GM19043 (cell line): ENCODE measurements around the gene ANO6.
"Not testable (repeated sequence)": the region's sequence is repeated elsewhere in the genome, so short reads cannot be mapped to it uniquely, and the experiment has no call there.

Experiments
- ATAC-seq: cut with Tn5 transposase; IDR thresholded peaks from one replicate; pipeline ENCODE4 v1.9.1; 2021; ENCODE audit warnings: low read depth; ENCODE audit not compliant: unreplicated experiment

The ANO6 gene

GRCh38 chr12:45379261-45379660 is 163.4 kb downstream of the ANO6 start:
- ATAC-seq, result no peak

- ATAC-seq, result no peak
Measured at GRCh38 chr12:45381351-45381750, 165.5 kb downstream of the ANO6 start.

GRCh38 chr12:45388545-45388944 is 172.7 kb downstream of the ANO6 start:
- ATAC-seq, result no peak

GRCh38 chr12:45389426-45389825 is 173.5 kb downstream of the ANO6 start:
- ATAC-seq, result no peak

GRCh38 chr12:45397499-45397898 is 181.6 kb downstream of the ANO6 start:
- ATAC-seq, result not testable (repeated sequence)

- ATAC-seq, result no peak
Measured at GRCh38 chr12:45398552-45398951, 182.7 kb downstream of the ANO6 start.

GRCh38 chr12:45400991-45401390 is 185.1 kb downstream of the ANO6 start:
- no peak for ATAC-seq

- ATAC-seq, result no peak
Measured at GRCh38 chr12:45402288-45402687, 186.4 kb downstream of the ANO6 start.

- no peak for ATAC-seq
Measured at GRCh38 chr12:45406988-45407850, 191.3 kb downstream of the ANO6 start.

GRCh38 chr12:45407981-45408728 is 192.3 kb downstream of the ANO6 start:
- ATAC-seq, result no peak

GRCh38 chr12:45408729-45409114 is 192.8 kb downstream of the ANO6 start:
- no peak for ATAC-seq

- no peak for ATAC-seq
Measured at GRCh38 chr12:45409966-45410365, 194.1 kb downstream of the ANO6 start.

GRCh38 chr12:45411626-45412025 is 195.7 kb downstream of the ANO6 start:
- ATAC-seq, result no peak

- ATAC-seq, result peak; percentile 94
Measured at GRCh38 chr12:45415393-45415817, 199.5 kb downstream of the ANO6 start.

- no peak for ATAC-seq
Measured at GRCh38 chr12:45416126-45416525, 200.2 kb downstream of the ANO6 start.

GRCh38 chr12:45418520-45418919 is 202.6 kb downstream of the ANO6 start:
- no peak for ATAC-seq

GRCh38 chr12:45419317-45419814 is 203.5 kb downstream of the ANO6 start:
- ATAC-seq, result no peak

- ATAC-seq, result no peak
Measured at GRCh38 chr12:45421736-45422135, 205.8 kb downstream of the ANO6 start.

- ATAC-seq, result no peak
Measured at GRCh38 chr12:45423931-45424330, 208.0 kb downstream of the ANO6 start.

GRCh38 chr12:45425426-45425825 is 209.5 kb downstream of the ANO6 start:
- no peak for ATAC-seq

- no peak for ATAC-seq
Measured at GRCh38 chr12:45426294-45426693, 210.4 kb downstream of the ANO6 start.

GRCh38 chr12:45427042-45427441 is 211.1 kb downstream of the ANO6 start:
- no peak for ATAC-seq
